Chondrocyte (in vitro differentiated cells): ENCODE data around the gene PRDM5. TPM values are rescaled to one million over a fixed set of nuclear protein-coding genes. Genes with fewer than 3 reads are reported as not detected.

Source experiments
- DNase-seq: peaks from one replicate; pipeline ENCODE4 v3.0.0; 2021; ENCODE audit warnings: mixed read lengths, low spot score
- H3K27ac Mint-ChIP-seq: one replicate; pipeline ENCODE4 v1.8.0; 2021; ENCODE audit warnings: mild to moderate bottlenecking, moderate library complexity, mixed read lengths; ENCODE audit not compliant: unreplicated experiment
- H3K27me3 Mint-ChIP-seq: 2 replicates; pipeline ENCODE4 v1.8.0; 2021; ENCODE audit warnings: low read depth, mixed read lengths
- H3K36me3 Mint-ChIP-seq: 2 replicates; pipeline ENCODE4 v1.8.0; 2021; ENCODE audit warnings: low read depth, mixed read lengths
- H3K4me1 Mint-ChIP-seq: 2 replicates; pipeline ENCODE4 v1.8.0; 2021; ENCODE audit warnings: low read depth, mild to moderate bottlenecking, mixed read lengths
- H3K4me3 Mint-ChIP-seq: one replicate; pipeline ENCODE4 v1.8.0; 2021; ENCODE audit warnings: mild to moderate bottlenecking, moderate library complexity, mixed read lengths; ENCODE audit not compliant: unreplicated experiment
- H3K9me3 Mint-ChIP-seq: 2 replicates; pipeline ENCODE4 v1.8.0; 2021; ENCODE audit warnings: low read depth, mixed read lengths
- CTCF ChIP-seq: fragments of 200-600 bp; sonication (generic); IDR thresholded peaks from 2 replicates; pipeline ENCODE4 v1.5.0; 2021; ENCODE audit warnings: antibody characterized with exemption, mild to moderate bottlenecking, moderate library complexity
- total RNA-seq: library from RNA; stranded (reverse); gene quantifications from 3 replicates; pipeline ENCODE4 v1.2.1, GENCODE V29; 2021

The PRDM5 gene
- total RNA-seq, 1 donor from 2014 or later, result 9.3 TPM

- Mint-ChIP-seq H3K9me3 (no peaks in the 10 kb centered on the region), H3K4me3 (no peak overlapping the region), H3K27ac (no peak overlapping the region), H3K36me3 (no peaks in the 10 kb centered on the region), H3K4me1 (peaks cover 20% of the 10 kb centered on the region), H3K27me3 (no peaks in the 10 kb centered on the region)
- DNase-seq, result no peak
- TF ChIP-seq CTCF, result no peak
These were observed 233.7 kb downstream of the PRDM5 start for GRCh38 chr4:120688791-120689190.

GRCh38 chr4:120685756-120686278 is 236.7 kb downstream of the PRDM5 start:
- no peak for DNase-seq
- Mint-ChIP-seq H3K4me1 (no peaks in the 10 kb centered on the region), H3K9me3 (no peaks in the 10 kb centered on the region), H3K36me3 (no peaks in the 10 kb centered on the region), H3K27ac (no peak overlapping the region), H3K4me3 (no peak overlapping the region), H3K27me3 (no peaks in the 10 kb centered on the region)
- TF ChIP-seq CTCF, result no peak

- Mint-ChIP-seq H3K27me3 (no peaks in the 10 kb centered on the region), H3K36me3 (no peaks in the 10 kb centered on the region), H3K4me1 (no peaks in the 10 kb centered on the region), H3K4me3 (no peak overlapping the region), H3K27ac (no peak overlapping the region), H3K9me3 (peaks cover 6% of the 10 kb centered on the region)
- TF ChIP-seq CTCF, result no peak
- no peak for DNase-seq
These were observed 238.5 kb downstream of the PRDM5 start for GRCh38 chr4:120683897-120684540.

GRCh38 chr4:120682981-120683380 is 239.5 kb downstream of the PRDM5 start:
- DNase-seq, result no peak
- no peaks in the 10 kb centered on the region for H3K27me3 Mint-ChIP-seq
- no peaks in the 10 kb centered on the region for H3K36me3 Mint-ChIP-seq
- no peak for TF ChIP-seq CTCF
- no peaks in the 10 kb centered on the region for H3K4me1 Mint-ChIP-seq
- no peak overlapping the region for H3K4me3 Mint-ChIP-seq
- peaks cover 6% of the 10 kb centered on the region for H3K9me3 Mint-ChIP-seq
- H3K27ac Mint-ChIP-seq, result no peak overlapping the region

- Mint-ChIP-seq H3K9me3 (peaks cover 22% of the 10 kb centered on the region), H3K27ac (no peak overlapping the region)
- no peak for TF ChIP-seq CTCF
These were observed 241.8 kb downstream of the PRDM5 start for GRCh38 chr4:120680647-120681228.

More at GRCh38 chr4:120680647-120681228, 241.8 kb downstream of the PRDM5 start:
- no peaks in the 10 kb centered on the region for H3K4me1 Mint-ChIP-seq
- no peaks in the 10 kb centered on the region for H3K27me3 Mint-ChIP-seq
- H3K4me3 Mint-ChIP-seq, result no peak overlapping the region
- no peaks in the 10 kb centered on the region for H3K36me3 Mint-ChIP-seq
- no peak for DNase-seq
